GM12892 (cell line): ENCODE results near the gene CCDC85C.

Experiments used
- DNase-seq: peaks from one replicate; pipeline ENCODE4 v3.0.0; 2011; ENCODE audit not compliant: insufficient read length
- FAIRE-seq: peaks from 2 replicates; lab custom pipeline; 2011; peaks lifted over from hg19 to GRCh38; lab: Jason Lieb, UNC
- POLR2A ChIP-seq: IDR thresholded peaks from 2 replicates; pipeline ENCODE4 v1.6.1; 2011; ENCODE audit warnings: low read depth, low read length, control low read depth
- POLR2AphosphoS5 ChIP-seq: IDR thresholded peaks from 2 replicates; pipeline ENCODE4 v1.6.1; 2011; ENCODE audit warnings: low read depth, low read length, control low read depth
- TAF1 ChIP-seq: IDR thresholded peaks from 2 replicates; pipeline ENCODE4 v1.6.1; 2011; ENCODE audit warnings: low read depth, mild to moderate bottlenecking, control low read depth, low read length, borderline replicate concordance

CCDC85C gene

GRCh38 chr14:99480917-99481744, 122.9 kb downstream of the CCDC85C start, which contains the start of gene CCNK:
Gene CCNK, plus strand, starts transcription at chr14:99481409. Its CDS starts 11,269 bp downstream, at chr14:99492678.
- TF ChIP-seq TAF1 (peak; percentile 89), POLR2A (peak; percentile 92), POLR2AphosphoS5 (peak; percentile 92)
- DNase-seq (peak; percentile 94), FAIRE-seq (peak; percentile 99)

GRCh38 chr14:99479906-99480869, 123.8 kb downstream of the CCDC85C start, which contains the start of gene SETD3:
Gene SETD3, minus strand, starts transcription at chr14:99480859. Its CDS starts 15,054 bp downstream, at chr14:99465805.
- TF ChIP-seq TAF1 (no peak), POLR2A (peak; percentile 55; the same call in 1 of the 2 replicates)
- peak; percentile 68 for FAIRE-seq
- DNase-seq = peak; percentile 36

GRCh38 chr14:99479160-99479905, 124.7 kb downstream of the CCDC85C start:
- TF ChIP-seq POLR2AphosphoS5 (no peak), TAF1 (no peak), POLR2A (no peak)
- no peak for FAIRE-seq
- DNase-seq = no peak

- no peak for TF ChIP-seq POLR2A
- TF ChIP-seq TAF1 = no peak
- TF ChIP-seq POLR2AphosphoS5 = no peak
- no peak for FAIRE-seq
- no peak for DNase-seq
Measured at GRCh38 chr14:99478128-99478527, 125.9 kb downstream of the CCDC85C start.

GRCh38 chr14:99476864-99477263, 127.1 kb downstream of the CCDC85C start:
- FAIRE-seq (no peak), DNase-seq (no peak)
- TF ChIP-seq TAF1 (no peak), POLR2AphosphoS5 (no peak), POLR2A (no peak)

GRCh38 chr14:99475660-99476059, 128.3 kb downstream of the CCDC85C start:
- TF ChIP-seq POLR2AphosphoS5 = no peak
- no peak for TF ChIP-seq POLR2A
- no peak for TF ChIP-seq TAF1
- no peak for DNase-seq
- FAIRE-seq = no peak

GRCh38 chr14:99475179-99475578, 128.8 kb downstream of the CCDC85C start:
- DNase-seq (no peak), FAIRE-seq (no peak)
- TF ChIP-seq TAF1 = no peak
- no peak for TF ChIP-seq POLR2A
- TF ChIP-seq POLR2AphosphoS5 = no peak

- no peak for TF ChIP-seq TAF1
- DNase-seq (no peak), FAIRE-seq (no peak)
Measured at GRCh38 chr14:99473458-99473857, 130.5 kb downstream of the CCDC85C start.

- DNase-seq (no peak), FAIRE-seq (no peak)
- no peak for TF ChIP-seq POLR2A
- TF ChIP-seq POLR2AphosphoS5 = no peak
- no peak for TF ChIP-seq TAF1
Measured at GRCh38 chr14:99472937-99473336, 131.1 kb downstream of the CCDC85C start.

- DNase-seq = no peak
- TF ChIP-seq POLR2AphosphoS5 = no peak
- TF ChIP-seq POLR2A = no peak
- no peak for TF ChIP-seq TAF1
- FAIRE-seq = no peak
Measured at GRCh38 chr14:99471731-99472130, 132.3 kb downstream of the CCDC85C start.

- DNase-seq (no peak), FAIRE-seq (no peak)
- TF ChIP-seq POLR2AphosphoS5 = no peak
- no peak for TF ChIP-seq POLR2A
- no peak for TF ChIP-seq TAF1
Measured at GRCh38 chr14:99468836-99469592, 135.0 kb downstream of the CCDC85C start.
